Measurements from ENCODE around the gene ERVH48-1. TPM values are rescaled to one million over a fixed set of nuclear protein-coding genes. Genes with fewer than 3 reads are reported as not detected.
"Not testable (repeated sequence)": the region's sequence is repeated elsewhere in the genome, so short reads cannot be mapped to it uniquely, and the experiment has no call there.

The ERVH48-1 gene
- total RNA-seq, 1 donor, result not detected

DNA sequence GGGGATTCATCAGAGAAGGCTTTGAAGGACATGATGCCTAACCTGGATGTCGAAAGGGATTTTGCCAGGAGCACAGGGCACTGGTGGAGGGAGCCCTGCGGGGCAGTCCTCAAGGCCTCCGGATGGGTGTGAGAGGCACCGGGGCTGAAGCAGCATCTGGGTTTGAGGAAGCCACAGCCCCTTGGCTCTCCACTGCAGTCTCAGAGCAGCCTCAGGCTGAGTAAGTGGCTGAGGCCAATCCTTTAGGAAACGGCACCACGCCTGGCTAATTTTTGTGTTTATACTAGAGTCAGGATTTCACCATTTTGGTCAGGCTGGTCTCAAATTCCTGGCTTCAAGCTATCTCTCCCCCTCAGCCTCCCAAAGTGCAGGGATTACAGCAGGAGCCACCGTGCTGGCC, 12.0 kb downstream of the ERVH48-1 start:
- no peak overlapping the region for H3K4me2 ChIP-seq (ENCODE audit: insufficient read depth, low read length)
- H3K9me3 ChIP-seq (ENCODE audit: low read depth, low read length), result no peaks in the 10 kb centered on the region
- H2AFZ ChIP-seq (ENCODE audit: low read length), result no peak overlapping the region
- TF ChIP-seq CTCF (IDR thresholded peaks at IDR 0.05; ENCODE audit: extremely low read depth, low read depth, low read length), result no peak
- H3K27me3 ChIP-seq (ENCODE audit: insufficient read depth, low read length), result no peaks in the 10 kb centered on the region
- no peak overlapping the region for H3K27ac ChIP-seq (ENCODE audit: low read depth, low read length)
- H3K79me2 ChIP-seq (ENCODE audit: insufficient read depth, low read length), result no peaks in the 10 kb centered on the region
- no peaks in the 10 kb centered on the region for H4K20me1 ChIP-seq (ENCODE audit: insufficient read depth, low read length)
- H3K4me3 ChIP-seq (ENCODE audit: insufficient read depth, low read length), result no peak overlapping the region
- H3K4me1 ChIP-seq (ENCODE audit: insufficient read depth, low read length), result no peaks in the 10 kb centered on the region
- DNase-seq (ENCODE audit: insufficient read length, low spot score, missing footprints), result no peak
- peaks cover 34% of the 10 kb centered on the region for H3K36me3 ChIP-seq (ENCODE audit: insufficient read depth, low read length)

DNA sequence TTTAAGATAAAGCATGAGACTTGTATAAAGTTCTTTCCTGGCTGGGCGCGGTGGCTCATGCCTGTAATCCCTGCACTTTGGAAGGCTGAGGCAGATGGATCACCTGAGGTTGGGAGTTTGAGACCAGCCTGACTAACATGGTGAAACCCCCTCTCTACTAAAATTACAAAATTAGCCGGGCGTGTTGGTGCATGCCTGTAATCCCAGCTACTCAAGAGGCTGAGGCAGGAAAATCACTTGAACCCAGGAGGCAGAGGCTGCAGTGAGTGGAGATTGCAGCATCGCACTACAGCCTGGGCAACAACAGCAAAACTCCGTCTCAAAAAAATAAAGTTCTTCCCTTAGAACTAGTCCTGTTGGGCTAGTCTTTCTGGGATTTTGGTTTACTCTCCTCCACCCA, 13.5 kb downstream of the ERVH48-1 start:
- not testable (repeated sequence) for H2AFZ ChIP-seq (ENCODE audit: low read length); H3K79me2 ChIP-seq (ENCODE audit: insufficient read depth, low read length); H3K4me1 ChIP-seq (ENCODE audit: insufficient read depth, low read length); H3K9me3 ChIP-seq (ENCODE audit: low read depth, low read length); H4K20me1 ChIP-seq (ENCODE audit: insufficient read depth, low read length); H3K4me2 ChIP-seq (ENCODE audit: insufficient read depth, low read length); H3K27ac ChIP-seq (ENCODE audit: low read depth, low read length); H3K27me3 ChIP-seq (ENCODE audit: insufficient read depth, low read length); H3K4me3 ChIP-seq (ENCODE audit: insufficient read depth, low read length); DNase-seq (ENCODE audit: insufficient read length, low spot score, missing footprints)
- H3K36me3 ChIP-seq (ENCODE audit: insufficient read depth, low read length), result peaks cover 47% of the 10 kb centered on the region

GRCh38 chr21:42908484-42908883, 16.9 kb downstream of the ERVH48-1 start:
- H4K20me1 ChIP-seq (ENCODE audit: insufficient read depth, low read length), result peaks cover 19% of the 10 kb centered on the region

GRCh38 chr21:42906233-42906632, 19.2 kb downstream of the ERVH48-1 start:
- Histone ChIP-seq H3K27me3 (ENCODE audit: insufficient read depth, low read length) (no peaks in the 10 kb centered on the region), H2AFZ (ENCODE audit: low read length) (no peak overlapping the region), H3K4me2 (ENCODE audit: insufficient read depth, low read length) (no peak overlapping the region), H3K4me3 (ENCODE audit: insufficient read depth, low read length) (no peak overlapping the region), H3K9me3 (ENCODE audit: low read depth, low read length) (no peaks in the 10 kb centered on the region), H4K20me1 (ENCODE audit: insufficient read depth, low read length) (peaks cover 19% of the 10 kb centered on the region), H3K27ac (ENCODE audit: low read depth, low read length) (no peak overlapping the region), H3K79me2 (ENCODE audit: insufficient read depth, low read length) (peaks cover 31% of the 10 kb centered on the region), H3K36me3 (ENCODE audit: insufficient read depth, low read length) (peaks cover 80% of the 10 kb centered on the region), H3K4me1 (ENCODE audit: insufficient read depth, low read length) (no peaks in the 10 kb centered on the region)
- no peak for DNase-seq (ENCODE audit: insufficient read length, low spot score, missing footprints)
- TF ChIP-seq CTCF (IDR thresholded peaks at IDR 0.05; ENCODE audit: extremely low read depth, low read depth, low read length), result no peak

More at GRCh38 chr21:42908484-42908883, 16.9 kb downstream of the ERVH48-1 start:
- H3K4me3 ChIP-seq (ENCODE audit: insufficient read depth, low read length); H3K27ac ChIP-seq (ENCODE audit: low read depth, low read length); H3K9me3 ChIP-seq (ENCODE audit: low read depth, low read length); DNase-seq (ENCODE audit: insufficient read length, low spot score, missing footprints); H3K4me2 ChIP-seq (ENCODE audit: insufficient read depth, low read length); H3K27me3 ChIP-seq (ENCODE audit: insufficient read depth, low read length); H3K4me1 ChIP-seq (ENCODE audit: insufficient read depth, low read length); H2AFZ ChIP-seq (ENCODE audit: low read length): not testable (repeated sequence)
- Histone ChIP-seq H3K79me2 (ENCODE audit: insufficient read depth, low read length) (peaks cover 15% of the 10 kb centered on the region), H3K36me3 (ENCODE audit: insufficient read depth, low read length) (peaks cover 73% of the 10 kb centered on the region)

DNA sequence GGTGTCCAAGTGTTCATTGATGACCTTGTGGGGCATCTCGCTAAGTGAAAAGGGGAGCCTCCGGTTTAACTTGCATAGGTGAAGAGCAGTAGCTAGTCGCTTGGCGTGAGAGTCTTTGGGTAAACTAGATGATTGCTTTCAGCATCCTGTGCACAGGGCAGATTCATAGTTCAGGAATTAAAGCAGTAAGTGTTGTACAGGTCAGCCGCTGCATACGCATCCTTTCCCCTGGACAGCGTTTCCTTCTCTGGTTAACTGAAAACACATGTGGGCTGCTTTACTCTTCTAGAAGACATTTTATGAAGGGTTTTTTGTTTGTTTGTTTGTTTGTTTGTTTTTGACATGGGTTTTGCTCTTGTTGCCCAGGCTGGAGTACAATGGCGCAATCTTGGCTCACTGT, 20.2 kb downstream of the ERVH48-1 start:
- Histone ChIP-seq H3K9me3 (ENCODE audit: low read depth, low read length) (no peaks in the 10 kb centered on the region), H3K79me2 (ENCODE audit: insufficient read depth, low read length) (peaks cover 40% of the 10 kb centered on the region), H3K27me3 (ENCODE audit: insufficient read depth, low read length) (no peaks in the 10 kb centered on the region), H3K4me1 (ENCODE audit: insufficient read depth, low read length) (no peaks in the 10 kb centered on the region), H3K4me3 (ENCODE audit: insufficient read depth, low read length) (no peak overlapping the region), H3K4me2 (ENCODE audit: insufficient read depth, low read length) (no peak overlapping the region), H3K36me3 (ENCODE audit: insufficient read depth, low read length) (peaks cover 78% of the 10 kb centered on the region), H2AFZ (ENCODE audit: low read length) (no peak overlapping the region), H4K20me1 (ENCODE audit: insufficient read depth, low read length) (peaks cover 26% of the 10 kb centered on the region), H3K27ac (ENCODE audit: low read depth, low read length) (no peak overlapping the region)
- no peak for DNase-seq (ENCODE audit: insufficient read length, low spot score, missing footprints)
- TF ChIP-seq CTCF (IDR thresholded peaks at IDR 0.05; ENCODE audit: extremely low read depth, low read depth, low read length), result no peak
